ENCODE results near the gene CYB561D1.

Gene CYB561D1

DNA sequence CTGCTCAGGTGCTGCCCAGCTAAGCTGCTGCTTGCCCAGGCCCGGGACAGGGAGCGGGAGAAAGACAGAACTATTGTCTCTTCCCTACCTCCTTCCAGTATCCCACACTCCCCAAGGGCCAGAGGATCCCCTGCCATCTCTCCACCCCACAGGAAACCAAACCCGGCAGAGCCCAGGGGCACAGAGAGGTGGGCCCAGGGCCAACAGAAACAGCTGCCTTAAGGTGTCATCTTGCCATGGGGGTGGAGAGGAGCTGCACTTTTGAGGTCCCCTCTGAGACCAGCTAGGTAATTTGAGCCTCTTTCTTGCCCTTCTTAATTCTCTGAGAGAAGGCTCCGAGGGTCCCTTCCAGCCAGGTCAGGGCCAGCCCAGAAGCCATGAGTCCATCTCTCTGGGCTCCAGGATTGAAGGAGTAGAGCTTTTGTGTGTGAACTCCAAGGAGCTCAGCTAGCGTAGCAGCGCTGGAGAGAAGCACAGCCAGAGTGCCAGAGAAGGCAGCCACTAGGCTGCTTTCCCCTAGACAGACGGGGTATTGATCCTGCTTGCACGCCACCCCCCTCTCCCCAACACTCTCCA, 36.1 kb downstream of the CYB561D1 start:
- H3K4me3 ChIP-seq (ENCODE audit: low read depth, low read length) = no peak overlapping the region
- TF ChIP-seq, protein P1, sequence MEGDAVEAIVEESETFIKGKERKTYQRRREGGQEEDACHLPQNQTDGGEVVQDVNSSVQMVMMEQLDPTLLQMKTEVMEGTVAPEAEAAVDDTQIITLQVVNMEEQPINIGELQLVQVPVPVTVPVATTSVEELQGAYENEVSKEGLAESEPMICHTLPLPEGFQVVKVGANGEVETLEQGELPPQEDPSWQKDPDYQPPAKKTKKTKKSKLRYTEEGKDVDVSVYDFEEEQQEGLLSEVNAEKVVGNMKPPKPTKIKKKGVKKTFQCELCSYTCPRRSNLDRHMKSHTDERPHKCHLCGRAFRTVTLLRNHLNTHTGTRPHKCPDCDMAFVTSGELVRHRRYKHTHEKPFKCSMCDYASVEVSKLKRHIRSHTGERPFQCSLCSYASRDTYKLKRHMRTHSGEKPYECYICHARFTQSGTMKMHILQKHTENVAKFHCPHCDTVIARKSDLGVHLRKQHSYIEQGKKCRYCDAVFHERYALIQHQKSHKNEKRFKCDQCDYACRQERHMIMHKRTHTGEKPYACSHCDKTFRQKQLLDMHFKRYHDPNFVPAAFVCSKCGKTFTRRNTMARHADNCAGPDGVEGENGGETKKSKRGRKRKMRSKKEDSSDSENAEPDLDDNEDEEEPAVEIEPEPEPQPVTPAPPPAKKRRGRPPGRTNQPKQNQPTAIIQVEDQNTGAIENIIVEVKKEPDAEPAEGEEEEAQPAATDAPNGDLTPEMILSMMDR (IDR thresholded peaks at IDR 0.05; ENCODE audit: borderline replicate concordance, insufficient read depth, low read depth, low read length) = no peak

- no peak overlapping the region for H3K4me3 ChIP-seq (ENCODE audit: low read depth, low read length)
- TF ChIP-seq, protein P1 (IDR thresholded peaks at IDR 0.05; ENCODE audit: borderline replicate concordance, insufficient read depth, low read depth, low read length) = no peak
These were observed 36.7 kb downstream of the CYB561D1 start for GRCh38 chr1:109530457-109531087.

- H3K4me3 ChIP-seq (ENCODE audit: low read depth, low read length) = no peak overlapping the region
- TF ChIP-seq, protein P1 (IDR thresholded peaks at IDR 0.05; ENCODE audit: borderline replicate concordance, insufficient read depth, low read depth, low read length) = no peak
These were observed 37.5 kb downstream of the CYB561D1 start for GRCh38 chr1:109531380-109531779.

GRCh38 chr1:109531826-109532364, 38.0 kb downstream of the CYB561D1 start:
- H3K4me3 ChIP-seq (ENCODE audit: low read depth, low read length) = no peak overlapping the region
- TF ChIP-seq, protein P1 (IDR thresholded peaks at IDR 0.05; ENCODE audit: borderline replicate concordance, insufficient read depth, low read depth, low read length) = no peak

GRCh38 chr1:109532365-109533136, 38.7 kb downstream of the CYB561D1 start:
- no peak overlapping the region for H3K4me3 ChIP-seq (ENCODE audit: low read depth, low read length)
- TF ChIP-seq, protein P1 (IDR thresholded peaks at IDR 0.05; ENCODE audit: borderline replicate concordance, insufficient read depth, low read depth, low read length) = peak; percentile 97

GRCh38 chr1:109534307-109534858, 40.5 kb downstream of the CYB561D1 start:
- TF ChIP-seq, protein P1 (IDR thresholded peaks at IDR 0.05; ENCODE audit: borderline replicate concordance, insufficient read depth, low read depth, low read length) = no peak
- no peak overlapping the region for H3K4me3 ChIP-seq (ENCODE audit: low read depth, low read length)
